Smooth muscle cell (in vitro differentiated cells): Measurements from ENCODE around the gene CRB1. TPM values are rescaled to one million over a fixed set of nuclear protein-coding genes. Genes with fewer than 3 reads are reported as not detected.

Experiments used
- DNase-seq: peaks from one replicate; lab custom pipeline; 2025; ENCODE audit not compliant: unreplicated experiment; lab: John Stamatoyannopoulos, UW
- H2AFZ ChIP-seq: fragments of 200-600 bp; sonication (generic); 2 replicates; pipeline ENCODE4 v1.6.0; 2016; ENCODE audit warnings: antibody characterized with exemption, low read depth, mild to moderate bottlenecking
- H3F3A ChIP-seq: fragments of 200-600 bp; sonication (generic); 2 replicates; pipeline ENCODE4 v1.6.0; 2017; ENCODE audit warnings: antibody characterized with exemption, low read depth
- H3K27ac ChIP-seq: fragments of 200-600 bp; sonication (generic); 2 replicates; pipeline ENCODE4 v1.5.1; 2016; ENCODE audit warnings: low read depth, mild to moderate bottlenecking
- H3K27me3 ChIP-seq: fragments of 200-600 bp; sonication (generic); 2 replicates; pipeline ENCODE4 v1.6.1; 2016; ENCODE audit warnings: low read depth, mild to moderate bottlenecking
- H3K36me3 ChIP-seq: fragments of 200-600 bp; sonication (generic); 2 replicates; pipeline ENCODE4 v1.5.1; 2016; ENCODE audit warnings: low read depth
- H3K4me1 ChIP-seq: fragments of 200-600 bp; sonication (generic); 2 replicates; pipeline ENCODE4 v1.5.1; 2016; ENCODE audit warnings: low read depth
- H3K4me2 ChIP-seq: fragments of 200-600 bp; sonication (generic); 2 replicates; pipeline ENCODE4 v1.6.0; 2016; ENCODE audit warnings: mild to moderate bottlenecking
- H3K4me3 ChIP-seq: fragments of 200-600 bp; sonication (generic); 2 replicates; pipeline ENCODE4 v1.5.1; 2016; ENCODE audit warnings: mild to moderate bottlenecking
- H3K79me2 ChIP-seq: fragments of 200-600 bp; sonication (generic); 2 replicates; pipeline ENCODE4 v1.6.0; 2016; ENCODE audit warnings: low read depth, mild to moderate bottlenecking
- H3K9ac ChIP-seq: fragments of 200-600 bp; sonication (generic); 2 replicates; pipeline ENCODE4 v1.6.0; 2016; ENCODE audit warnings: low read depth
- H3K9me3 ChIP-seq: fragments of 200-600 bp; sonication (generic); replicated peaks from 2 replicates; pipeline ENCODE4 v1.5.1; 2016; ENCODE audit warnings: low read depth
- H4K20me1 ChIP-seq: fragments of 200-600 bp; sonication (generic); 2 replicates; pipeline ENCODE4 v1.6.0; 2016; ENCODE audit warnings: low read depth
- CTCF ChIP-seq: fragments of 200-600 bp; sonication (generic); IDR thresholded peaks from 2 replicates; pipeline ENCODE4 v1.5.1; 2017; ENCODE audit warnings: borderline replicate concordance, mild to moderate bottlenecking, antibody characterized with exemption; ENCODE audit not compliant: insufficient read depth, poor library complexity, severe bottlenecking
- WGBS: methylation state at CpG from one replicate; pipeline ENCODE4 v1.1.7; 2016; ENCODE audit warnings: low lambda C conversion rate; 5-methylcytosine and 5-hydroxymethylcytosine counted together
- polyA plus RNA-seq: library from polyadenylated mRNA; unstranded; fragments of >200 nt; fragmentation: Nextera tagmentation; extraction: Ambion mirVana; gene quantifications from 2 replicates; pipeline ENCODE4 v1.2.1, GENCODE V29; 2016
- total RNA-seq: library from RNA; depleted of rRNA; stranded (reverse); fragments of >200 nt; gene quantifications from 2 replicates; pipeline ENCODE4 v1.2.3, GENCODE V29; 2014

The CRB1 gene
- total RNA-seq, result under 0.01 and 0.40 TPM in 2 replicates
- not detected in 2 replicates for polyA plus RNA-seq

GRCh38 chr1:197268012-197268411 is at the start of gene CRB1:
CRB1 (plus strand) TSS chr1:197268252; CDS start chr1:197268413, 161 bp downstream.
- H3K4me2 ChIP-seq, result no peak within 1 kb of the TSS
- no peaks in the 10 kb centered on the region for H3F3A ChIP-seq
- H3K9ac ChIP-seq, result no peak within 1 kb of the TSS
- DNase-seq, result no peak
- no peaks in the 10 kb centered on the region for H3K79me2 ChIP-seq
- 56% methylated on average over 4 of the region's 4 CpGs for WGBS
- peaks cover 5% of the 10 kb centered on the region for H3K27me3 ChIP-seq
- no peaks in the 10 kb centered on the region for H3K4me1 ChIP-seq
- no peaks in the 10 kb centered on the region for H4K20me1 ChIP-seq
- no peaks in the 10 kb centered on the region for H3K36me3 ChIP-seq
- H3K9me3 ChIP-seq, result no peaks in the 10 kb centered on the region
- no peak within 1 kb of the TSS for H3K4me3 ChIP-seq
- no peak for TF ChIP-seq CTCF
- no peak within 1 kb of the TSS for H3K27ac ChIP-seq
- H2AFZ ChIP-seq, result no peak within 1 kb of the TSS

GRCh38 chr1:197218857-197219256 is 49.2 kb upstream of the CRB1 start:
- Histone ChIP-seq H3K36me3 (no peaks in the 10 kb centered on the region), H2AFZ (no peak overlapping the region), H3K9me3 (no peaks in the 10 kb centered on the region)

GRCh38 chr1:197222025-197222685 is 45.9 kb upstream of the CRB1 start:
- Histone ChIP-seq H3K27me3 (no peaks in the 10 kb centered on the region), H3K4me2 (no peak overlapping the region), H3K36me3 (no peaks in the 10 kb centered on the region), H3K9ac (no peak overlapping the region), H3K4me1 (no peaks in the 10 kb centered on the region), H3K27ac (no peak overlapping the region), H3F3A (no peaks in the 10 kb centered on the region), H3K79me2 (no peaks in the 10 kb centered on the region), H3K9me3 (no peaks in the 10 kb centered on the region), H2AFZ (no peak overlapping the region), H4K20me1 (no peaks in the 10 kb centered on the region), H3K4me3 (no peak overlapping the region)
- WGBS, result 89% methylated on average over 21 of the region's 21 CpGs
- DNase-seq, result no peak
- TF ChIP-seq CTCF, result no peak

More at GRCh38 chr1:197218857-197219256, 49.2 kb upstream of the CRB1 start:
- Histone ChIP-seq H3K9ac (no peak overlapping the region), H3K27me3 (no peaks in the 10 kb centered on the region), H4K20me1 (no peaks in the 10 kb centered on the region), H3K4me2 (no peak overlapping the region), H3K4me3 (no peak overlapping the region), H3K27ac (no peak overlapping the region), H3F3A (no peaks in the 10 kb centered on the region), H3K79me2 (no peaks in the 10 kb centered on the region), H3K4me1 (no peaks in the 10 kb centered on the region)
- no peak for TF ChIP-seq CTCF
- no peak for DNase-seq

GRCh38 chr1:197222780-197223179 is 45.3 kb upstream of the CRB1 start:
- TF ChIP-seq CTCF, result no peak
- no peaks in the 10 kb centered on the region for H3K79me2 ChIP-seq
- H4K20me1 ChIP-seq, result no peaks in the 10 kb centered on the region
- H3K4me3 ChIP-seq, result no peak overlapping the region
- H3K9me3 ChIP-seq, result no peaks in the 10 kb centered on the region
- no peaks in the 10 kb centered on the region for H3K36me3 ChIP-seq
- H3K27ac ChIP-seq, result no peak overlapping the region
- no peak overlapping the region for H3K9ac ChIP-seq
- no peaks in the 10 kb centered on the region for H3F3A ChIP-seq
- no peaks in the 10 kb centered on the region for H3K4me1 ChIP-seq
- WGBS, result 67% methylated on average over 2 of the region's 2 CpGs
- H3K27me3 ChIP-seq, result no peaks in the 10 kb centered on the region
- no peak overlapping the region for H3K4me2 ChIP-seq
- H2AFZ ChIP-seq, result no peak overlapping the region
- DNase-seq, result no peak
